ENCODE results near the gene TIAM1.

The TIAM1 gene
- 38.2 to 159 (median 63.5) reads per million in 4 experiments for total RNA-seq

DNA sequence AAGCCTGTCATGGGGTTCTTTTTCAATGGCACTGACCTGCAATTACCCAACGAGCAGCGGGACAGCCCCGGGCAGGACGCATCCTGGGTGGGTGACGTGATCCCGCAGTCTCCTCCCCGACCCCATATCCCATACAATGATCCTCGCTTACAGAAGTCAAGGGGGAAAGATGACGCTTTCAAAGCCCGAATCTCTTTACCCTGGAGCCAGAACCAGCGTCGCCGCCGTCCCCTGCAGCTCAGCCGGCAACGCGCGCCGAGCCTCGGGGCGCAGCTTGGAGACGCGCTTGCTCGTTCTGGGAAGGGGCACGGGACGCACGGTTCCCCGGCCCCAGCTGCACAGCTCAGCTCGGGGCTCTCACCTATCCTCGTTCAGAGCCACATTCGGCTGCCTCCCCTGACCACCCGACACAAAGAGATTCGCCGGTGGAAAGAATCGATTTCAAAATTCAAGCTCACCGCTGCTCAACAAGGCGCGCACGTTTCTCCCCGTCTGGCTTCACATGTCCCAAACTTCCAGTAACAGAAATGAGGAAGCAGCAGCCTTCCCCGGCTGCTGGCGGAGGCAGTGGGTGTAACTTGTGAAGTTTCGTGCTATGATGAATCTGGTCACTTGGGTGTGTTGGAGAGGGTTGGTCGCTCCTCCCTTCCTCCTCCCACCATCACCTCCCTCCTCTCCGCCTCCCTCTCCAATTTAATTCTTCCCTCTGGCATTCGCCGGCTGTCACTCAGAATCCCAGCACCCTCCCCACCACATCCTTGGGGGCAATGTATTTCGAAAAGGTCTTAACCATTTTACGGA lies at the start of gene TIAM1:
TIAM1 (minus strand) TSS at position 582 of the 801 bp plus-strand sequence. CDS start 77,289 bp downstream, outside the sequence.
- DNase-seq = no peak

DNA sequence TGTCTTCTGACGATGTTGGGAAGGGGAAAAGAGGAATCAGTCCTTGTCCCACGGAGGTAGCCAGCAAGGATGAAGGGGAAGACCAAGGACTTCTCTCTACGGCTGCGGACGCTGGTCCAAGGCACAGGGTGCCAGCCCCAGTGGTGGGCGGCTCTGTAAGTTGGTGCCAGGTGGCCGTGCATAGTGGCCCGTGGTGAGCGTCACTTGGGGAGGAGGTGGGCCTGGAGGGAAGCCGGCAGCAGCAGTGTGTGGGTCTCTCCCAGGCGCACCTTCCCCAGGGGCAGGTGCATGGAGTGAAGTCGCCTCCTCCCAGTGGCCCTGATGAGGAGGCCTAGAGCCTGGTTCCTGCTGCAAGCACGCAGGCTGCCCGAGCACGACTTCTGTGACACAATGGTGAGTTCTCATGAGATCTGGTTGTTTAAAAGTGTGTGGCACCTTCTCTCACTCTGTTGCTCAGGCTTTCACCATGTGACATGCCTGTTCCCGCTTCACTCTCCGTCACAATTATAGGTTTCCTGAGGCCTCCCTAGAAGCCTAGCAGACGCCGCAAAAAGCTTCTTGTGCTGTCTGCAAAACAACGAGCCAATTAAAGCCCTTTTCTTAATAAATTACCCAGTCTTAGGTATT lies 43.6 kb upstream of the TIAM1 start:
- no peak for DNase-seq

DNA sequence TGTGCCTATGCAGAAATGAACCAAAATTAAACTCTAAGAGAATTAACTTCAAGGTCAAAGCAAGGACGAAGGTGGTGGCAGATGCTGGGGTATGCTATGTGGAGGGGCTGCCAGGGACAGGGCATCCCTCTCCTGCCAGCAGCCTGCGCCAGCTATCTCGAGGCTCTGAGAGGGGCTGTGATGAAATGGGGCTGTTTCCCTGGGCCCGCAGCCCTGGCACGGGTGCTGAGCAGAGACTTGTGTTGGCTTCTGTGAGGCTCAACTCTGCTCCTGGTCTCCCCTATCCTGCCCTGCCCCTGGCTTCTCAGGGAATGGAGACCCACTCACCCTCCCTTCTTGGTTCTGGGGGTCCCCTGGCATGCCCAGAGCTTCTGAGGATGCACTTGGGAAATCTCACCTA lies 41.9 kb upstream of the TIAM1 start:
- no peak for DNase-seq

GRCh38 chr21:31383770-31384169 lies 39.7 kb upstream of the TIAM1 start:
- DNase-seq = no peak

DNA sequence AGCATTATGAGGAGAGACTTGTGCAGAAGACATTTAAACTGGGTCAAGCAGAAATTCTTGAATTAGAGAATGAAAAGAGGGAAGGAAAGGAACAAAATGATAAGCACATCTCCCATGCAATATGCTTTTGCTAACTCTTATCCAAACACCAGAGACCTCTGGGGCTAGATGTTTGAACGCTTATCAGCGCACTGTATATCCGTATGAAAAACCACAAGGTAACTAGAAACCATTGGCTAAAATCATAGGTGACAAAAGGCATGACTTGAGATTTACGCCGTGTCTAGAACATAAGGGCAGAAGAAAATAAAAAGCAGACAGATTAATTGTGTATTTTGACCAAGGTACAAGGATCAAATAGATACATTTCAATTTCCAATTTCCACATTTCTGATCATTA lies 38.0 kb upstream of the TIAM1 start:
- DNase-seq = no peak

GRCh38 chr21:31376301-31376700 lies 32.2 kb upstream of the TIAM1 start:
- DNase-seq = no peak

- DNase-seq = no peak
These were observed 30.3 kb upstream of the TIAM1 start for GRCh38 chr21:31374395-31374794.

DNA sequence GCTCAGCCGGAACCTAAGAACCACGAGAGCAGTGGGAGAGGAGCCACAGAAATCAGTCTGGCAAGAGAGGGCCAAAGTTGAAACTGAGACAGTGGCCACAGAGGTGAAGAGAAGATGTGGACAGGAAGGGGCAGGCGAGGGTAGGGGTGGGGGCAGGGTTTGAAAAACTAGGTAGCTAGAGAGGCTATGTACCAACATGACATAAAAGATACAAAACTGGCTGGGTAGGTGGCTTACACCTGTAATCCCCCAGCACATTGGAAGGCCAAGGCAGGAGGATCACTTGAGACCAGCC lies 28.4 kb upstream of the TIAM1 start:
- DNase-seq = no peak

DNA sequence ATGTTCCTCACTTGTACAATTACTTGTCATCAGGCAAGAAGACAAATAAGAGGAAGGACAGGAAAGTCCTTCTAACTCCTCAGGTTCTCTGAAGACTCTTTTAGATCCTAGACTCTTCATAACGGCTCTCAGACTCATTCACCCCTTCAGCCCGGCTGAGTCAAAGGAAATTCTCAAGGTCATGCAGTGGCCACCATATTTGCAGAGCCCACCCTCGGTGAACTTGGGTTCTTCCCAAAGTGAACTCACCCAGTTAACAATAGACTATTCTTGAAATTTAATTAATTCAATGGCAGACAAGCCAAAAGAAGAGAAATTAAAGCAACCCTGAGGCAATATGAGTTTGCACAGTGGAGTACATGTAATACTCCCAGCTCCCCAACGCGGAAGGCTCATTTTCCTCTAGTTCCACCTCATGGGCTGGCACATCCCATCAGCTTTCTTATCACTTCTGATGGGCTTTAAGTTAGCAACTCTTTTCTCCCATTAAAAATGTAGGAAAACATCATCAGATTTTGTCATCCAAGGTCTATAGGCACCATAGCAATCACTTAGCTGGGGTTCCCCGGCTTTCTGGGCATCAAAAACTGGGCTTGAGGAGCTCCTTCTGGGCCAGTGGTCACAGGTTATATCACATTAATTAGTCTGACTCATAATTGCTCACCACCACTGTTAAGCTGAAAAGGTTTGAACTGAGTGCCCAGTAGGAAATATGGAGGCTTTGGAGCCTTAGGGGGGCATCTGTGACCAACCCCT lies 27.8 kb upstream of the TIAM1 start:
- DNase-seq = no peak

GRCh38 chr21:31370893-31371544 lies 27.0 kb upstream of the TIAM1 start:
- DNase-seq = no peak

GRCh38 chr21:31370281-31370892 lies 26.3 kb upstream of the TIAM1 start:
- no peak for DNase-seq

DNA sequence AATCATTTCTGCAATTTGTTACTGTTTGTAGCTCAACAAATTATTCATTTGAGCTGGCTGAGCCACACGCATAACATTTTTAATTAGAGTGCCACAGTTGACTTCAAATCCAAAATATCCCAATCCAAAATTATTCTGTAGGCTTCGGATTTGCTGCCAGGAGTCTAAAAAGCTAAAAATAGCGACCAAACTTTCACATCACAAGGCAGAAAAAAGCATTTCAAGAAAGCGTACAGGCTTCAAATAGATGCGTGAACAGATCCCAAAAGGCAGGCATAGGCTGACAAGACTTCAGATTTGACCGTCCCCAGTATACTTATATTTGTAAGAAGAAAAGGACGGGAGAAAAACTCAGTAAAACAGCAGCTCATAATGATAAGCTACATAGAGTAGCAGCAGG lies 24.3 kb upstream of the TIAM1 start:
- no peak for DNase-seq

DNA sequence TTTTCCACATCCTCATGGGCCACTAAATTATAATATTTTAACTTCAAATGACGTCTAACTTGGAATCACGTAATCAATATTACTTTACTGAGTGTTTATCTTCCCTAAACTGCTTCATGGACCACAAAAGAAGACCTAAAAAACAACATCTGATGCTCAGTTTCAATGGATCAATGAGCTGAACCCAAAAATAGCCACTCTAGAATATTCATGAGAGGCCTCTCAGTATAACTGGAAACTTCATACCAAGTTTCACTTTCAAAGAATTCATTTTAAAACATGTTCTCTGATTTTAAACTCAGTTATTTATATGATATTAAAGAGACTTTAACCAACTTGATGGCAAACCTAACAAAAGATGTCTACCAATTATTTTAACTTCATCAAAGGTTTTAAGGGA lies 23.7 kb upstream of the TIAM1 start:
- no peak for DNase-seq

- DNase-seq = no peak
These were observed 22.8 kb upstream of the TIAM1 start for GRCh38 chr21:31366825-31367224.

- no peak for DNase-seq
These were observed 20.3 kb upstream of the TIAM1 start for GRCh38 chr21:31364253-31364945.

GRCh38 chr21:31363720-31364119 lies 19.7 kb upstream of the TIAM1 start:
- DNase-seq = no peak

DNA sequence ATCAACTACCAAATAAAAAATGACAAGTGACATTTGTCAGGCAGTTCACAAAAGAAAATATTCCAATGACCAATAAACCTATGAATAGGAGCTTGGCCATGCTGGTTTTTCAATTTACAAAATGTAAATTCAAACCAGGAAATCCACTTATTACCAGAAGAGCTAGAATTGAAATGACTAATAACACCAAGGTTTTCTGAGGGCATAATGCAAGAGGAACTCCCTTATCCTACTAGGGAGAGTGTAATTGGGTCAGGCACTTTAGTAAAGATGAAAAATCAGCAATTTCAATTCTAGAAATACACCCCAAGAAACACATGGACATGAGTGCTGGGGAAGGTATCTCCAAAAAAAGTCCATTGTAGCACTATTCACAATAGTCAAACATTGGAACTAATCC lies 16.7 kb upstream of the TIAM1 start:
- DNase-seq = no peak

GRCh38 chr21:31358158-31358557 lies 14.1 kb upstream of the TIAM1 start:
- no peak for DNase-seq

- DNase-seq = no peak
These were observed 12.4 kb upstream of the TIAM1 start for GRCh38 chr21:31356440-31356839.

DNA sequence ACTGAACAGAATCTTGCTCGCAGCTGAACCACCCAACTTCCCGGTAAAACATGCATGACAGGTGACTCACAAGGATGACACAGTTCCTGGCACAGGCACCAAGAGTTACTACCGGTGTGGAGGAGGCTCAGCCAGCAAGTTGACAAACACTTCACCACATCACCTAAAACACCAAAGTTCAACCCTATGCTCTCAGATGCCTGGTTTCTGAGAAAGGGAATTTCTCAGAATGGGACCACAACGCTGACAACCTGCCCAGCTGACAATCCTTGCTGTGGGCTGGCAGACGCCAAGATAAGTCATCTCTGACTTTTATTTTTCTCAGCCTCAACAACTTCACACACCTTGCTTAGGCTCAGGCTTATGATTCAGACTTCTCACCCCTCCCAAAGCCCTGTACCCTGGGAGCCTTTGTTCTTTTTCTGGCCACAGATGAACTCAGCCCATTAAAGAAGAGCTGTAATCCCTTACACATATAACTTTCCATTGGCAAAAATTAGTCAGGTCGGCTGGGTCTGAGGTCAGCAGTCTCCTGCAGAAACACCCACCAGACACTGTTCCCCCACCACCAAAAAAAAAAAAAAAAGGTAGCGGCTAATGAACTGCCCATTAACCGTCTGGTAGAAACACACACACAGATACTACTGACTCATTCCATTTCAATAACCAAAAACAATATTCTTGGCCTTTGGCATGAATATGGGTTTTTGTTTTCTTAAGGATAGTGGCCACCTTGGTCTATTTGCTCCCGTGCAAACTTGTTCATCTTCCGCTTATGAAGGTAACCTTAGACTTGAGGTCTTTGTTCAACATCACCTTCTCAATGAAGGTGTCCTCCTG lies 10.8 kb upstream of the TIAM1 start:
- DNase-seq = peak; percentile 16

- no peak for DNase-seq
These were observed 10.1 kb upstream of the TIAM1 start for GRCh38 chr21:31354122-31354521.

All from effector CD8-positive, alpha-beta T cell (primary cell).